Stomach (tissue), 9 donors: ENCODE measurements around the gene FBXL7. TPM values are rescaled to one million over a fixed set of nuclear protein-coding genes. Genes with fewer than 3 reads are reported as not detected.
A peak's percentile ranks its signal among the peaks of the same experiment; 100 is the strongest.

Experiments used
- DNase-seq, 2 donors: peaks; one replicate each; pipeline versions ENCODE4 v3.0.0 to v3.0.0-alpha.2; 2013 to 2019
- H3K27ac ChIP-seq, 5 donors: fragments of 200-600 bp in 4 of 5; sonication (generic) in 4 of 5; one replicate each; pipeline ENCODE4 v1.5.1; 2013 to 2019; ENCODE audit warnings: mild to moderate bottlenecking in 1 of 5, moderate library complexity in 1 of 5
- H3K27me3 ChIP-seq, 3 donors: fragments of 200-600 bp; sonication (generic); one replicate each; pipeline ENCODE4 v1.5.1; 2017 to 2019; ENCODE audit warnings: mixed run types in 1 of 3
- H3K36me3 ChIP-seq, 4 donors: fragments of 200-600 bp; sonication (generic); 1 replicate in 3 of 4; 2 replicates in 1 of 4; pipeline ENCODE4 v1.5.1; 2016 to 2019
- H3K4me1 ChIP-seq, 4 donors: fragments of 200-600 bp; sonication (generic); one replicate each; pipeline ENCODE4 v1.5.1; 2016 to 2019
- H3K4me3 ChIP-seq, 4 donors: fragments of 200-600 bp; sonication (generic) in 3 of 4; one replicate each; pipeline ENCODE4 v1.5.1; 2016 to 2019; ENCODE audit warnings: mild to moderate bottlenecking in 1 of 4
- H3K9me3 ChIP-seq, 4 donors: fragments of 200-600 bp; sonication (generic); one replicate each; pipeline ENCODE4 v1.5.1; 2016 to 2019
- EP300 ChIP-seq: sonication (generic); formaldehyde crosslinking; IDR thresholded peaks from one replicate; pipeline ENCODE4 v1.6.1; 2017; ENCODE audit warnings: antibody characterized with exemption
- POLR2A ChIP-seq, 4 donors: fragments of 450-650 bp; IDR thresholded peaks; one replicate each; pipeline ENCODE4 v1.6.1; 2016; ENCODE audit warnings: antibody characterized with exemption in 4 of 4, control low read depth in 2 of 4, mild to moderate bottlenecking in 1 of 4, moderate library complexity in 1 of 4
- POLR2AphosphoS5 ChIP-seq, 3 donors: sonication (generic); formaldehyde crosslinking; IDR thresholded peaks; one replicate each; pipeline ENCODE4 v1.6.1; 2016; ENCODE audit warnings: antibody characterized with exemption in 3 of 3
- WGBS, 5 donors: extraction: QIAGEN DNeasy Blood & Tissue Kit in 3 of 5; methylation state at CpG; one replicate each; pipeline versions ENCODE4 v1.1.5 to v1.1.7; 2013 to 2018; 5-methylcytosine and 5-hydroxymethylcytosine counted together
- intact Hi-C: fragments of 100-400 bp; cut with DNase I; formaldehyde crosslinking; loops from one replicate; pipeline ENCODE4 v1.15.1; 2023; ENCODE audit warnings: low total_unique reads
- polyA plus RNA-seq, 3 donors: library from polyadenylated mRNA; stranded (reverse); fragments of 200-250 nt; gene quantifications; one replicate each; pipeline ENCODE4 v1.2.3, GENCODE V29; 2013
- total RNA-seq, 5 donors: library from RNA; depleted of rRNA; stranded (reverse); fragments of >200 nt; gene quantifications; one replicate each; pipeline versions ENCODE4 v1.1.0 to v1.2.3, GENCODE V29; 2014 to 2016
- TF ChIP-seq, protein P1 (sequence below), 7 experiments: fragments of 450-650 bp in 4 of 7; fragments of 200-600 bp in 3 of 7; sonication (generic) in 3 of 7; IDR thresholded peaks; one replicate each; pipeline ENCODE4 v1.5.1; 2016 to 2019; ENCODE audit warnings: antibody characterized with exemption in 7 of 7, control low read depth in 2 of 7, mild to moderate bottlenecking in 1 of 7
- donor health status: healthy with polysubstance abuse.
- donor health status: Bipolar disorder and iron deficiency.
- donor health status: healthy.

The FBXL7 gene
- total and polyA plus RNA-seq, 8 donors, result 3.6 to 17.1 (median 6.8) TPM

DNA sequence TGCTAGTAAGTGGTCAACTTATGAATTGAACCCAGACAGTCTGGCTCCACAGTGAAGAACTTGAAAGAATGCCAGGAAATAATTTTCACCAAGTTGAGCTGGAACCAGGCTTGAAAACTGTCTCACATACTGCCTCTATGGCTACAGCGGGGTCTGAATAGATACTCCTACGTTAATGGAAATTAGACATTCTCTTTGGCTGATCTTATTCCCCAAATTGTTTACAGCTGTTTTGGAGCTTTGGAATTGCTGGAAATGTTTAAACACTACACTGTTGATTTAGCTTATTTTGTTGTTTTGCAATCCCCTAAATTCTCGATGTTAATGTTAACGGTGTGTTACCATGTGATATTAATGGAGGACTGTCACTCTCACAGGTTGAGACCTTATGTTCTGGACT, 146.4 kb downstream of the FBXL7 start:
- Histone ChIP-seq H3K4me1 (peaks cover 0 to 32% (median 2%) of the 10 kb centered on the region in 4 donors), H3K27ac (no peak overlapping the region), H3K4me3 (no peak overlapping the region), H3K9me3 (no peaks in the 10 kb centered on the region), H3K36me3 (no peaks in the 10 kb centered on the region), H3K27me3 (no peaks in the 10 kb centered on the region)
- peak in 1 of 2 donors; percentile 30 for DNase-seq
- intact Hi-C loops, result no loop called here
- TF ChIP-seq EP300 (no peak), POLR2A (IDR thresholded peaks at IDR 0.05) (no peak), POLR2AphosphoS5 (IDR thresholded peaks at IDR 0.05) (no peak)
- TF ChIP-seq, protein P1, sequence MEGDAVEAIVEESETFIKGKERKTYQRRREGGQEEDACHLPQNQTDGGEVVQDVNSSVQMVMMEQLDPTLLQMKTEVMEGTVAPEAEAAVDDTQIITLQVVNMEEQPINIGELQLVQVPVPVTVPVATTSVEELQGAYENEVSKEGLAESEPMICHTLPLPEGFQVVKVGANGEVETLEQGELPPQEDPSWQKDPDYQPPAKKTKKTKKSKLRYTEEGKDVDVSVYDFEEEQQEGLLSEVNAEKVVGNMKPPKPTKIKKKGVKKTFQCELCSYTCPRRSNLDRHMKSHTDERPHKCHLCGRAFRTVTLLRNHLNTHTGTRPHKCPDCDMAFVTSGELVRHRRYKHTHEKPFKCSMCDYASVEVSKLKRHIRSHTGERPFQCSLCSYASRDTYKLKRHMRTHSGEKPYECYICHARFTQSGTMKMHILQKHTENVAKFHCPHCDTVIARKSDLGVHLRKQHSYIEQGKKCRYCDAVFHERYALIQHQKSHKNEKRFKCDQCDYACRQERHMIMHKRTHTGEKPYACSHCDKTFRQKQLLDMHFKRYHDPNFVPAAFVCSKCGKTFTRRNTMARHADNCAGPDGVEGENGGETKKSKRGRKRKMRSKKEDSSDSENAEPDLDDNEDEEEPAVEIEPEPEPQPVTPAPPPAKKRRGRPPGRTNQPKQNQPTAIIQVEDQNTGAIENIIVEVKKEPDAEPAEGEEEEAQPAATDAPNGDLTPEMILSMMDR (IDR thresholded peaks at IDR 0.05), result no peak
- WGBS, 5 donors, result 27 to 69% (median 33%) methylated on average over 4 of the region's 4 CpGs

- Histone ChIP-seq H3K4me1 (peaks cover 0 to 32% (median 2%) of the 10 kb centered on the region in 4 donors), H3K27me3 (no peaks in the 10 kb centered on the region), H3K27ac (peak overlapping the region in 1 of 5 donors; percentile 2), H3K36me3 (no peaks in the 10 kb centered on the region), H3K4me3 (no peak overlapping the region), H3K9me3 (no peaks in the 10 kb centered on the region)
- no peak for TF ChIP-seq EP300
- WGBS, 5 donors, result 66 to 86% (median 72%) methylated on average over 4 of the region's 4 CpGs
- intact Hi-C loops, result no loop called here
- no peak for DNase-seq
These were observed 147.3 kb downstream of the FBXL7 start for GRCh38 chr5:15647251-15647650.

DNA sequence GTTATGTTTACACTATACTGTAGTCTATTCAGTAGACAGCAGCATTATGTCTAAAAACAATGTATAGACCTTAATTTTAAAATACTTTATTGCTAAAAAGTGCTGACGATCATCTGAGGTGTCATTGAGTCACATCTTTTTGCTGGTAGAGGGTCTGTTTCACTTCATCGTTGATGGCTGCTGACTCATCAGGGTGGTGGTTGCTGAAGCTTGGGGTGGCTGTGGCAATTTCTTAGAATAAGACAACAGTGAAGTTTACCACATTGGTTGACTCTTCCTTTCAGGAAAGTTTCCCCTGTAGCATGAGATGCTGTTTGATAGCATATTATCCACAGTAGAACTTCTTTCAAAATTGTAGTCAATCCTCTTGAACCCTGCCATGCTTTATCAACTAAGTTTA, 150.3 kb downstream of the FBXL7 start:
- intact Hi-C loops, result no loop called here
- no peak overlapping the region for H3K27ac ChIP-seq
- peaks cover 0 to 9% (median 1%) of the 10 kb centered on the region in 4 donors for H3K4me1 ChIP-seq
- H3K4me3 ChIP-seq, result no peak overlapping the region
- H3K36me3 ChIP-seq, result no peaks in the 10 kb centered on the region
- WGBS, 5 donors, result 73 to 89% (median 82%) methylated on average over 2 of the region's 2 CpGs
- no peaks in the 10 kb centered on the region for H3K27me3 ChIP-seq
- TF ChIP-seq, protein P1 (IDR thresholded peaks at IDR 0.05), result no peak
- TF ChIP-seq POLR2A (IDR thresholded peaks at IDR 0.05), result no peak
- TF ChIP-seq POLR2AphosphoS5 (IDR thresholded peaks at IDR 0.05), result no peak
- no peak for TF ChIP-seq EP300
- DNase-seq, result no peak
- H3K9me3 ChIP-seq, result no peaks in the 10 kb centered on the region

DNA sequence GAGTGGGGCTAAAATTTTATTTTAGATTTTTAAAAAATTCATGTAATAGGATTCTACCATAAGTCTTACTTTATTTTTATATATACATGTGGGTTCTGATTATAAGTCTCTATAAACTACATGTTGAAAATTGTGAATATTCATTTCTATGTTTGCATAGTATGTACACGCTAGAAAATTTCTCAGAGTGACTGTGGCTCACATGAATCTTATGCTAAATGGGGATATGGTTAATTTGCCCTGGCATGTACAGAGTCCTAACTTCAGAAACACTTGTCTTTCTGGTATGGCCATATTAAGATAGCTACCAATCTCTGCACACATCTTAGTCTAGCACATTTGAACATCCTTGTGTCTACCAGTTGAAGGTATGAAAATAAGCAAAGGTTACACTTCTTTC, 154.8 kb downstream of the FBXL7 start:
- Histone ChIP-seq H3K4me1 (no peaks in the 10 kb centered on the region), H3K36me3 (no peaks in the 10 kb centered on the region), H3K9me3 (no peaks in the 10 kb centered on the region), H3K27ac (no peak overlapping the region), H3K27me3 (no peaks in the 10 kb centered on the region), H3K4me3 (no peak overlapping the region)
- WGBS, 5 donors, result 0 to 83% (median 5%) methylated on average over 1 of the region's 1 CpG
- intact Hi-C loops, result no loop called here
- TF ChIP-seq, protein P1 (IDR thresholded peaks at IDR 0.05), result no peak
- TF ChIP-seq POLR2AphosphoS5 (IDR thresholded peaks at IDR 0.05) (no peak), POLR2A (IDR thresholded peaks at IDR 0.05) (no peak), EP300 (no peak)
- no peak for DNase-seq

GRCh38 chr5:15655683-15656082, 155.7 kb downstream of the FBXL7 start:
- no peaks in the 10 kb centered on the region for H3K36me3 ChIP-seq
- WGBS, 5 donors, result 64 to 80% (median 76%) methylated on average over 4 of the region's 4 CpGs
- no peak for DNase-seq
- no peaks in the 10 kb centered on the region for H3K9me3 ChIP-seq
- intact Hi-C loops, result no loop called here
- no peak for TF ChIP-seq POLR2A (IDR thresholded peaks at IDR 0.05)
- TF ChIP-seq, protein P1 (IDR thresholded peaks at IDR 0.05), result no peak
- no peak for TF ChIP-seq POLR2AphosphoS5 (IDR thresholded peaks at IDR 0.05)
- TF ChIP-seq EP300, result no peak
- H3K4me1 ChIP-seq, result no peaks in the 10 kb centered on the region
- H3K27ac ChIP-seq, result no peak overlapping the region
- H3K27me3 ChIP-seq, result no peaks in the 10 kb centered on the region
- no peak overlapping the region for H3K4me3 ChIP-seq
